Mucosa of rectum (tissue), 2 donors: Measurements from ENCODE around the gene LY6G6D.

ENCODE experiments used
- H3K27ac ChIP-seq, 2 donors: one replicate each; pipeline ENCODE4 v1.7.0; 2013; ENCODE audit warnings: inconsistent platforms in 2 of 2, low read depth in 2 of 2, low read length in 2 of 2
- H3K27me3 ChIP-seq, 2 donors: one replicate each; pipeline ENCODE4 v1.7.0; 2013; ENCODE audit warnings: low read length in 2 of 2; ENCODE audit not compliant: control insufficient read depth in 2 of 2, insufficient read depth in 2 of 2
- H3K36me3 ChIP-seq, 2 donors: one replicate each; pipeline ENCODE4 v1.7.0; 2013; ENCODE audit warnings: low read length in 2 of 2; ENCODE audit not compliant: control insufficient read depth in 2 of 2, insufficient read depth in 2 of 2
- H3K4me1 ChIP-seq, 2 donors: one replicate each; pipeline ENCODE4 v1.7.0; 2013; ENCODE audit warnings: low read length in 2 of 2, mild to moderate bottlenecking in 1 of 2; ENCODE audit not compliant: control insufficient read depth in 2 of 2, insufficient read depth in 2 of 2
- H3K4me3 ChIP-seq, 2 donors: one replicate each; pipeline ENCODE4 v1.7.0; 2013; ENCODE audit warnings: low read length in 2 of 2
- H3K9ac ChIP-seq, 2 donors: one replicate each; pipeline ENCODE4 v1.7.0; 2013; ENCODE audit warnings: low read length in 2 of 2, low read depth in 1 of 2, mild to moderate bottlenecking in 1 of 2
- H3K9me3 ChIP-seq, 2 donors: one replicate each; pipeline ENCODE4 v1.7.0; 2013; ENCODE audit warnings: low read length in 2 of 2; ENCODE audit not compliant: control insufficient read depth in 2 of 2
- donor health status: healthy.
- donor health status: Normal muscosa, but diverticular disease.

Gene LY6G6D, protein sequence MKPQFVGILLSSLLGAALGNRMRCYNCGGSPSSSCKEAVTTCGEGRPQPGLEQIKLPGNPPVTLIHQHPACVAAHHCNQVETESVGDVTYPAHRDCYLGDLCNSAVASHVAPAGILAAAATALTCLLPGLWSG

DNA sequence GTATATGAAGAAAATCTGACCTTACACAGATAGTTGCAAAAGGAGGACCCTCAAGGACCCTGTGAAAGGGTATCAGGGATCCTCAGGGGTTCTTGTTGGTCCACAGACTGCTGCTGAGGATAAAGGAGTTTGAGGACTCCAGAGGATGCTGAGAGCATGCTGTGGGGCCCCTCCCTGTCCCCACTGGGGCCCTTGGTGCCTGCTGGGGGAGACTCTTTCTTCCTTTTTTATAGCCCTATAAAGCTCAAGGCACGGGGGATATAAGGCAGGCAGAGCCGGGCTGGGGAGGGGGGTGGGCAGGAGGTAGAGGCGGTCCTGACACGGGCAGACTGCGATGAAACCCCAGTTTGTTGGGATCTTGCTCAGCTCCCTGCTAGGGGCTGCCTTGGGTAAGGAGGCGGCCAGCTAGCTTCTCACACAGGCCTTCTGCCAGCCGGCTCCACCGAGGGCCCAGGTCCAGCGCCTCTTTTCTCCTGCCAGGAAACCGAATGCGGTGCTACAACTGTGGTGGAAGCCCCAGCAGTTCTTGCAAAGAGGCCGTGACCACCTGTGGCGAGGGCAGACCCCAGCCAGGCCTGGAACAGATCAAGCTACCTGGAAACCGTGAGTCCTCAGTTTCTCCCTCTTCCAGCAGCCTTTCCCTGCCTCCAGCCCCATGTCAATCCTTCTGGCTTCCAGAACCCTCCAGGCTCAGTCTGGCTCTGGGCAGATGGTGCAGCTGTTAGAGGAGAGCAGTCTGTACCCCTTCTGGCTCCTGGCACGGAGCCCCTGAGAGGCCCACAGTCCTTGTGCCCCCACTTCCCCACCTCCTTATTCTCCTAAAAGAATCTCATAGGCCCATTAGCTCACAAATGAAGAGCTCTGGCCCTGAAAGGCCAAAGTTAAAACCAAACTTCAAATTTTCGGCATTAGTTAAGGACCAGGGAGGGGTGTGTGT, at the start of gene LY6G6D:
LY6G6D (plus strand) TSS at position 327 of the 937 bp plus-strand sequence; CDS start at position 335, 8 bp downstream.
- Histone ChIP-seq H3K4me3 (no peak within 1 kb of the TSS), H3K9ac (peak within 1 kb of the TSS in 1 of 2 donors; percentile 36), H3K9me3 (no peaks in the 10 kb centered on the region), H3K27me3 (no peaks in the 10 kb centered on the region), H3K27ac (peak within 1 kb of the TSS; percentile 61 to 65), H3K36me3 (no peaks in the 10 kb centered on the region), H3K4me1 (peaks cover 29 to 64% of the 10 kb centered on the region in 2 donors)

DNA sequence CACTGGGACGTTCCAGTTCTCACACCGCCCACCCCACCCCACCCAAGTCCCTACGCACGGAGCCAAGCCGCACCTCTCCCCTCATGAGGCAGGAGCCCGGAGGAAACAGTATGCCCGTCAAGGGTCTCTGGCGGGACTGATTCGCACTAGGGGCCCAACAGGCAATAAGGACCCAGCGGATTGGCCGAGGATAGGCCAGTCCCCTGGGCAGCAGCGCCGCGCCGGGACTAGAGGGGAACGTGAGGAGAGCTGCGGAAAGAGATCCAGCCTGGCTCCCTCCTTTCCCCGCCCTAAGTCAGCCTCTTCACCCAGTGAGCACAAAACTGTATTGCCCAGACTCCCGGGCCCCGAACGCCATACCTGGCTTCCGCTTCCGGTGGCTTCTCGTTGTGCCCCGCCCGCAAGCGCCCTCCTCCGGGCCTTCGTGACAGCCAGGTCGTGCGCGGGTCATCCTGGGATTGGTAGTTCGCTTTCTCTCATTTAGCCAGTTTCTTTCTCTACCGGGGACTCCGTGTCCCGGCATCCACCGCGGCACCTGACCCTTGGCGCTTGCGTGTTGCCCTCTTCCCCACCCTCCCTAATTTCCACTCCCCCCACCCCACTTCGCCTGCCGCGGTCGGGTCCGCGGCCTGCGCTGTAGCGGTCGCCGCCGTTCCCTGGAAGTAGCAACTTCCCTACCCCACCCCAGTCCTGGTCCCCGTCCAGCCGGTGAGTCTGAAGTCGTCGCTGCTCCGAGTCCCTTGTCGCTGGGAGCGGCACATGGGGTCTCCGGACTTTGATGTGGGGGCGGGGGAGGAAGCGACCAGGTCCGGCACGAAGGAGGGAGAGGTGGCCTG, 49.4 kb upstream of the LY6G6D start, which contains the start of gene CSNK2B:
CSNK2B (plus strand) TSS at position 580 of the 836 bp plus-strand sequence. CDS start 752 bp downstream, outside the sequence.
- Histone ChIP-seq H3K27me3 (no peaks in the 10 kb centered on the region), H3K36me3 (peaks cover 36 to 48% of the 10 kb centered on the region in 2 donors), H3K9me3 (no peaks in the 10 kb centered on the region), H3K4me1 (peaks cover 21 to 31% of the 10 kb centered on the region in 2 donors), H3K27ac (peak within 1 kb of the TSS; percentile 98 to 99), H3K9ac (peak within 1 kb of the TSS; percentile 95 to 98), H3K4me3 (peak within 1 kb of the TSS; percentile 88 to 95)

DNA sequence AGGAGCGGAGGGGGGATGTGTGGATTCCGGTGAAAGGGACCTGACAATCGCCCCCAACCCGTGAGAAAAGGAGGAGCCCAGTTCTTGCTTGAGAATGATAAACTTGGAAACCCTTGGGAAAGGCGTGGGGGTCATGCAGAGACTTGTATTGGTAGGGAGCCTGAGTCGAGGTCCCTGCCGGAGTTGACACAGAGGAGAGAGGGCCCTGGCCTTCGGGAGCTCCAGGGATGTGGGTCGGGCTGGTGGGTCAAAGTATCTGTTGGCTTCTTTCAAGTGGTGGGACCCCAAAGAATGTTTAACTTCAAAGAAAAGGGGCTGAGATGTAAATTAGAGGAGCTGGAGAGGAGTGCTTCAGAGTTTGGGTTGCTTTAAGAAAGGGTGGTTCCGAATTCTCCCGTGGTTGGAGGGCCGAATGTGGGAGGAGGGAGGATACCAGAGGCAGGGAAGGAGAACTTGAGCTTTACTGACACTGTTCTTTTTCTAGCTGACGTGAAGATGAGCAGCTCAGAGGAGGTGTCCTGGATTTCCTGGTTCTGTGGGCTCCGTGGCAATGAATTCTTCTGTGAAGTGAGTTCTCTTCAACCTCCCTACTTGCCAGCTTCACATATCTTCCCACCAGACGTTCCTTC, 48.7 kb upstream of the LY6G6D start:
- Histone ChIP-seq H3K9ac (peak overlapping the region; percentile 95), H3K27ac (peak overlapping the region; percentile 80 to 99), H3K9me3 (no peaks in the 10 kb centered on the region), H3K4me1 (peaks cover 21 to 26% of the 10 kb centered on the region in 2 donors), H3K27me3 (no peaks in the 10 kb centered on the region), H3K4me3 (peak overlapping the region; percentile 88 to 95), H3K36me3 (peaks cover 43 to 55% of the 10 kb centered on the region in 2 donors)

DNA sequence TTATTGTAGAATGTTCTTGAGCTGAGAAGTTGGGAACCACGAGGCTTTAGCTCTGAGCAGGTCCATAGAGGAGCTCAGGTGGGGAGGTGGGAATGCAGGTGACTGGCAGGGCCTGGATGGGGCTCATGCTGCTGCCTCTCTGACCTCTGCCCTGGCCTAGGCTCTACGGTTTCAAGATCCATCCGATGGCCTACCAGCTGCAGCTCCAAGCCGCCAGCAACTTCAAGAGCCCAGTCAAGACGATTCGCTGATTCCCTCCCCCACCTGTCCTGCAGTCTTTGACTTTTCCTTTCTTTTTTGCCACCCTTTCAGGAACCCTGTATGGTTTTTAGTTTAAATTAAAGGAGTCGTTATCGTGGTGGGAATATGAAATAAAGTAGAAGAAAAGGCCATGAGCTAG, 45.5 kb upstream of the LY6G6D start, which contains the start of gene LY6G5B:
LY6G5B (plus strand) TSS at position 301 of the 400 bp plus-strand sequence. CDS start 975 bp downstream, outside the sequence.
- no peak within 1 kb of the TSS for H3K9ac ChIP-seq
- no peak within 1 kb of the TSS for H3K27ac ChIP-seq
- no peak within 1 kb of the TSS for H3K4me3 ChIP-seq
- H3K4me1 ChIP-seq, result peaks cover 5 to 12% of the 10 kb centered on the region in 2 donors
- no peaks in the 10 kb centered on the region for H3K27me3 ChIP-seq
- H3K36me3 ChIP-seq, result peaks cover 52 to 54% of the 10 kb centered on the region in 2 donors
- no peaks in the 10 kb centered on the region for H3K9me3 ChIP-seq

DNA sequence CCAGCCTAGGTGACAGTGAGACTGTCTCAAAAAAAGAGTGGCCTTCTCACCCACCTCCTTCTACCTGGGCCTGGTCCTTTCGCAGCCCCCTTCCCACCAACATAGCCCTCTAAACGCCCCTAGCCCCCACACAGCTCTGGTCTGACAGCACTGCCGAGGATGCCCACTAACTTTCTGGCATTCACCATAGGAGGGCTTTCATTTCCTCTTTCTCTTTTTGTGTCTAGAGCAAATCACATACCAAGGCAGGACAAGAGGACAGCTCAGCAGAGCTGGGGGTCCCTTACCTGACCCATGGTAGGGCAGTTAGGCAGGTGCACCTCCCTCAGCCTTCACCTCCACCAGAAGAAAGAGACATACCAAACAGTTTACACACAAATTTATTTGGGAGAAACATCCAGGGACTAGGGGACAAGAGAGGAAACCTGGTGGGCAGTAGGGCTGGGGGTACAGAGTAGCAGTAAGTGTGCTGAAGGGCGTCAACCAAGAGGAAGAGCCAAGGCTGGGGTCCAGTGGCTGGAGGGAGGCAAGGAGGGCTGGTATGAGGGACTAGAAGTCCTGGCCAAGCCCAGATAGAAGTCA, 38.7 kb upstream of the LY6G6D start:
- Histone ChIP-seq H3K27ac (no peak overlapping the region), H3K27me3 (no peaks in the 10 kb centered on the region), H3K9me3 (no peaks in the 10 kb centered on the region), H3K9ac (no peak overlapping the region), H3K36me3 (peaks cover 12 to 15% of the 10 kb centered on the region in 2 donors), H3K4me1 (peaks cover 7 to 11% of the 10 kb centered on the region in 2 donors), H3K4me3 (no peak overlapping the region)

DNA sequence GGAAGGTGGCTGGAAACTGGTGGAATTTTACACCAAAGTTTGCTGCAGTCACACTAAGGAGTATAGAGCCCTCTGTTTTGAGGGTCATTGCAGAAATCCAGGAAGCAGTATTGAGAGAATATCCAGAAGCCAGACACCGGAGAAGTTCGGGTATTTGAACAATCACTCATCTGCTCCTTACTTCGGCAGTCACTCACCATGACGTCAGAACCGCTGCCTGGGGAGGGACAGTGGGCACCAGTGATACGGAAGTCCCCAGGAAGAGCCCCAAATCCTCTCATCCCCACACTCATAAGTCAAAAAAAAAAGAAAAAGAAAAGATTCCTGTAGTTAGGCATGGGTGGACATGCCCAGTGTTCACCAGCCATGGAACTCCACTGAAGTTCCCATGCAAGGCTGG, 38.2 kb upstream of the LY6G6D start:
- Histone ChIP-seq H3K9ac (no peak overlapping the region), H3K27ac (no peak overlapping the region), H3K27me3 (no peaks in the 10 kb centered on the region), H3K36me3 (peaks cover 7 to 10% of the 10 kb centered on the region in 2 donors), H3K4me1 (peaks cover 10 to 13% of the 10 kb centered on the region in 2 donors), H3K9me3 (no peaks in the 10 kb centered on the region), H3K4me3 (no peak overlapping the region)

DNA sequence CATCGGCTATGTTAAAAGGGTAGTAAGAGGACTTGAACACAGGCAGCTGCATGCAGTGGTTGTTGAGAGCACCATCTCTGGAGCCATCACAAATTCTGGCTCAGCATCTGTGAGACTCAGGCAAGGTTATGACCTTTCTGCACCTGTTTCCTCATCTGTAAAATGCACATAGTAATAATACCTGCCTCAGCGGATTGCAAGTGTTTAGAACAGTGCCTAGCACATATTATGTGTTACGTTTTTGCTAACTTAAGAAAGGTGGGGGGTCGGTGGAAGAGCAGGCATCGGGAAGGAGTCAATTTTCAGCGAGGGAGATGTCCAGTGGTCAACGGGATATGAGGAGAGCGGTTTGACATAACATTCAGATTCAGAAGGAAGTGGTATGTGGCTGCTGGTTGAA, 37.2 kb upstream of the LY6G6D start:
- Histone ChIP-seq H3K36me3 (peaks cover 3 to 4% of the 10 kb centered on the region in 2 donors), H3K4me1 (peaks cover 10 to 13% of the 10 kb centered on the region in 2 donors), H3K27ac (no peak overlapping the region)

DNA sequence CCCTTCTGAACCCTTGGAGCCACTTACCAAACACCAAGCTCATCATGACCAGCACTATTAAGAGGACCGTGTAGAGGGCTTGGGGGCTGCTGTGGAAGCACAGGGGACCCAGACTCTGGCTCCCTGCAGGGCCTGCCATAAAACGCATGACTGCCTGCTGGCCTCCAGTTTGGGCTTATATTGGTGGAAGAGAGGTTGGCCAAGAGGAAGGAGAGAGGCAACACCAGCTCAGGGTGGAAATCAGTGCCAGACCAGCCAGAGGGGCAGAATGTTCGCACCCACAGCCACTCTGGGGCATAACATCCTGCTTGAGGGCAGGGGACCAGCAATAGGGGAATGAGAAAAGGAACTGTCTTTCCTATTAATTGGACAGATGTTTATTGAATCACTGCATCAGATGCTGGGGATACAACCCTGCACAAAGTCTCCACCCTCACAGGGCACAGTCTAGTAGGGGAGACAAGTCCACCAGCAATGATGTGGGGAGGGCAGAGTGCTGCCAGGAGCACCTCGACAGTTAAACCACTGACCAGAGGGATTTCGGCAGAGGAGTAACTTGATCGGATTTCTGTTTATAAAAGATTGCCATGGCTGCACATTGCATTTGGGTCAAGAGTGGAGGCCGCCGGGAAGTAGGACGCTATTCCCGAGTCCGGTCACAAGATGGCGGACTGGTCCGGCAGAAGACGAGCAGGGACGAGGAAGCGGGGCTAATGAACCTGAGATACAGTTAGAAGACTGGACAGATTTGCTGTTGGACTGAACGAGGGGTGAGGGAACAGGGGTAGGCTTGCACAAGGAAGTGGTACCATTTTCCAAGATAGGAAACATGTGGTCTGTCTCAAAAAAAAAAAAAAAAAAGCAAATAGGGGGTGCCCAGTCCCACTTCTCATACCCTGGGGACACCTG, 34.7 kb upstream of the LY6G6D start, which contains the start of gene LY6G5C:
LY6G5C (minus strand) TSS at position 842 of the 909 bp plus-strand sequence; CDS start at position 148, 694 bp downstream.
- Histone ChIP-seq H3K36me3 (no peaks in the 10 kb centered on the region), H3K27me3 (no peaks in the 10 kb centered on the region), H3K27ac (peak within 1 kb of the TSS; percentile 65 to 69), H3K4me3 (peak within 1 kb of the TSS; percentile 66 to 81), H3K9ac (peak within 1 kb of the TSS; percentile 75 to 78), H3K4me1 (peaks cover 10 to 13% of the 10 kb centered on the region in 2 donors), H3K9me3 (no peaks in the 10 kb centered on the region)

More for the DNA sequence above, 37.2 kb upstream of the LY6G6D start:
- H3K9ac ChIP-seq, result no peak overlapping the region
- no peaks in the 10 kb centered on the region for H3K9me3 ChIP-seq
- H3K4me3 ChIP-seq, result no peak overlapping the region
- H3K27me3 ChIP-seq, result no peaks in the 10 kb centered on the region
